Thyroid gland (tissue), 4 donors: ENCODE measurements around the gene NLE1.

ENCODE experiments used
- CTCF ChIP-seq, 6 experiments: fragments of 200-600 bp in 3 of 6; fragments of 450-650 bp in 3 of 6; sonication (generic) in 3 of 6; IDR thresholded peaks; one replicate each; pipeline ENCODE4 v1.5.1; 2016 to 2019; ENCODE audit warnings: antibody characterized with exemption in 6 of 6, mild to moderate bottlenecking in 2 of 6, inconsistent platforms in 1 of 6, moderate library complexity in 1 of 6
- POLR2A ChIP-seq, 2 donors: fragments of 450-650 bp; IDR thresholded peaks; one replicate each; pipeline ENCODE4 v1.6.1; 2017; ENCODE audit warnings: antibody characterized with exemption in 2 of 2, mild to moderate bottlenecking in 2 of 2, moderate library complexity in 1 of 2

DNA sequence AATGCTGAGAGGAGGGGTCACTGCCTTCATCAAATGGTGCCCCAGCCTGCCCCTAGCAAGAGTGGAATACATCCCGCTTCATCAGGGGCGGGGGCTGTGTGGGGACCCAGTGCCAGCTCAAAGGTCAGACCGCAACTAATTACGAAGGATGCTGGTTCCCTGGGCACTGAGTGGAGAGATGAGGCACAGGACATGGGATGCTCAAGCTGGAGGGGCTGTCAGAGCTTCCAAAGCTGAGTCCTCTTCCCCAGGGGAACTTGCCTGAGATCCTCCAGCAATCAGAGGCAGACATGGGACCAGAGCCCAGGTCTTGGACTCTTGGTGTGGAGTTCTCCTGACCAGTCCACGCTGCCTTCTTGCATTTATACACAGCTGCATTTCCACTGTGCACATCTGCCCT lies 24.4 kb upstream of the NLE1 start:
- TF ChIP-seq CTCF (IDR thresholded peaks at IDR 0.05) = no peak
- no peak for TF ChIP-seq POLR2A (IDR thresholded peaks at IDR 0.05)
